H7 (cell line): Measurements from ENCODE around the gene CLIC3. TPM values are rescaled to one million over a fixed set of nuclear protein-coding genes. Genes with fewer than 3 reads are reported as not detected.
"Not testable (repeated sequence)": the region's sequence is repeated elsewhere in the genome, so short reads cannot be mapped to it uniquely, and the experiment has no call there.

ENCODE experiments used
- DNase-seq: peaks from one replicate; pipeline ENCODE4 v3.0.0; 2012
- H3K27me3 ChIP-seq: 2 replicates; pipeline ENCODE4 v1.6.0; 2011; ENCODE audit warnings: mild to moderate bottlenecking, low read length; ENCODE audit not compliant: control insufficient read depth, insufficient read depth
- H3K36me3 ChIP-seq: replicated peaks from 2 replicates; pipeline ENCODE4 v1.5.1; 2011; ENCODE audit warnings: low read length; ENCODE audit not compliant: control insufficient read depth, insufficient read depth
- H3K4me3 ChIP-seq: 2 replicates; pipeline ENCODE4 v1.5.1; 2011; ENCODE audit warnings: low read depth, mild to moderate bottlenecking, control low read depth, low read length, moderate library complexity; ENCODE audit not compliant: insufficient read depth
- total RNA-seq: library from RNA; depleted of rRNA; stranded (reverse); fragments of >200 nt; shearing (Covaris generic); gene quantifications from 2 replicates; pipeline ENCODE4 v1.2.3, GENCODE V29; 2014

The CLIC3 gene
- total RNA-seq, 1 experiment from 2014 or later: not detected

DNA sequence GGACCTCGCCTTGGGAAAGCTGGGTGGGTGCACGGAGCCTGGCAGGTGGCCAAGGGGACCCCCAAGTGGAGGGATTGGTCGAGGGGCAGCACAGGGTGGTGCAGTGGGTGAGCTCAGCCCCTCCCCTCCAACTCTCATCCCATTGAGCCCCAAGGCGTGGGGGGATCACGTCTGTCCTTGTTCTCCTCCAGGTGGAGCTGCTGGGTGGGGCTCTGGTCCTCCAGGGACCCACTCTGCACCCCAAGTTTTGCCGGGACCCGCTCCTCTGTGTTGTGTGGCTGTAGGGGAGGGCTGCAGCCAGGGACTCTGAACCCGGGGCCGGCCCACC, 39.1 kb upstream of the CLIC3 start:
- peak; percentile 89 for DNase-seq
- no peaks in the 10 kb centered on the region; the same call in 1 of the 2 replicates for H3K36me3 ChIP-seq
- H3K27me3 ChIP-seq: no peaks in the 10 kb centered on the region; the same call in 1 of the 2 replicates
- H3K4me3 ChIP-seq: no peak overlapping the region

GRCh38 chr9:137034709-137035506, 38.5 kb upstream of the CLIC3 start:
- DNase-seq: peak; percentile 98
- Histone ChIP-seq H3K27me3 (no peaks in the 10 kb centered on the region; the same call in 1 of the 2 replicates), H3K36me3 (no peaks in the 10 kb centered on the region; the same call in 1 of the 2 replicates), H3K4me3 (no peak overlapping the region)

- Histone ChIP-seq H3K36me3 (no peaks in the 10 kb centered on the region), H3K27me3 (peaks cover under 1% of the 10 kb centered on the region; the same call in 1 of the 2 replicates), H3K4me3 (no peak overlapping the region)
- DNase-seq: peak; percentile 75
Measured at GRCh38 chr9:137034039-137034708, 37.8 kb upstream of the CLIC3 start.

- H3K27me3 ChIP-seq, H3K4me3 ChIP-seq, DNase-seq, H3K36me3 ChIP-seq: not testable (repeated sequence)
Measured at GRCh38 chr9:137033481-137033880, 37.1 kb upstream of the CLIC3 start.

DNA sequence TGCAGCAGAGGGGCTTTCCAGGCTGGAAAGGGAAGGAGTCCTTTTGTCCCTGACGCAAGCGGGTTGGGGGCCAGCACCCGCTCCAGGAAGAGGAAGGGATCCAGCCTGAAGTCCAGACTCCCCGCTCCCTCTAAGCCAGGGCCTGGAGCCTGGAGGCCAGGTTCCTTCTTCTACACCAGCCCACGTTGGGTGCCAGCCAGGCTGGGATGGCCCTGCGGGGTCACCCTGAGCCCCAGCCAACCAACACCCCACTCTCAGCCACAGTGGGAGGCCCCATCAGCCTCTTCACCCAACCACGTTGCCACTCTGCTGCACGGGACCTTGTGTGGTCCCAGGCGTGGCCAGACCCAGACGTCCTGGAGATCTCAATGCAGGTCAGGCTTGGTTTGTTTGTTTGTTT, 36.5 kb upstream of the CLIC3 start:
- DNase-seq: no peak
- H3K4me3 ChIP-seq: no peak overlapping the region
- no peaks in the 10 kb centered on the region for H3K36me3 ChIP-seq
- peaks cover 10% of the 10 kb centered on the region for H3K27me3 ChIP-seq

DNA sequence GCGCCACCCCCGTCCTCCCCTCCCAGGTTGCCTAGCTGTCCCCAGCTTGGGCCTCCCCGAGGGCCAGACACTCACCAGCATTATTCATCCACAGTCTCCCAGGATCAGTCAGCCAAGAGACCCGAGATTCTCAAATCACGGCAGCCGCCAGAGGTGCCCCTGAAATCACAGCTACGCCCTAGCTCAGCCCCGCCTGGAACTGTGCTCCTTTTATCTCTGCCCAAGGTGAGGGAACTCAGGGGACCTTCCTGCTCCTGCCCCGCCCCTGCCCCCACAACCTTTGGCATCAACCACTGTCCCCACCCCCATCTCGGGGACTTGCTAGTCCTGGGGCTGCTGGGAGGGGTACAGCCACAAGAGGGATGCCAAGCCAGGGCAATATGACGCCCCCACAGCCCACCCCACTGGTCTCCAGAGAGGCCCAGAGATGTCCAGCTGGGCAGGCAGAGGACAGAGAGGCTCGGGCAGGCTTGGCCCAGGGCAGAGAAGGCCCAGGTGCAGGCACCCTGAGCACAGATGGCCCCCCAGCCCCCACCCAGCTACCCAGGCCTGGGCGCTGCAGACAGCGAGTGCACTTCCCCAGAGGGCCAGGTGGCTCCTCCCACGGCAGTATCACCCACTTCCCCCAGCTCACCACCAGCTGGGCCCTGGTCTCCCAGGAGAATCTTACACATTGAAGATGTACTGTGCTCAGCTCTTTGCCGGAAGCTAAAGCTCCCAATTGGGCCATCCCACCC, 35.7 kb upstream of the CLIC3 start, which contains the start of gene FUT7:
Gene FUT7, minus strand, starts transcription at position 185 of the 737 bp plus-strand sequence. Its CDS starts 97 bp downstream, at position 88.
- peaks cover 16% of the 10 kb centered on the region for H3K27me3 ChIP-seq
- no peak within 1 kb of the TSS for H3K4me3 ChIP-seq
- H3K36me3 ChIP-seq: no peaks in the 10 kb centered on the region
- no peak for DNase-seq

GRCh38 chr9:137030538-137031527, 34.5 kb upstream of the CLIC3 start:
- Histone ChIP-seq H3K27me3 (peaks cover 17% of the 10 kb centered on the region), H3K4me3 (no peak overlapping the region), H3K36me3 (no peaks in the 10 kb centered on the region)
- DNase-seq: no peak

DNA sequence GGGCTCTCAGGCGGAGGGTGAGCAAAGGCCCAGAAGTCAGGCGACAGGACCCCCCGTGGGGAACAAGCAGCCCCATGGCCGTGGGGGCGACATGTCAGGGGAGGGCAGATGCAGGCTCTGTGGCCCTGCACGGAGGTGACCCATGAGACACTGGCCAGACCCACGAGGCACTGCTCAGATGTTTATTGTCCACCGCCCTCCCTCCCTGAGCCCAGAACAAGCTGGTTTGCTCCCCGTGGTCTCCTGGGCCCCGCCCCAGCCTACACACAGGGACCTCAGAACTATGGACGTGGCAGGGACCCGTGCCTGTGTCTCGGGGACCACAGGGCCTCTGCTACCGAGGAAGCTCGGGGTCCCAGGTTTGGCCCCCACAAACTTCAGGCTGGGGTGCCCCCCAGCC, 33.6 kb upstream of the CLIC3 start:
- no peak for DNase-seq
- Histone ChIP-seq H3K4me3 (no peak overlapping the region), H3K27me3 (peaks cover 17% of the 10 kb centered on the region), H3K36me3 (no peaks in the 10 kb centered on the region)

- H3K4me3 ChIP-seq: peak overlapping the region; percentile 53; the same call in 1 of the 2 replicates
- H3K27me3 ChIP-seq: peaks cover 17% of the 10 kb centered on the region
- H3K36me3 ChIP-seq: no peaks in the 10 kb centered on the region
- DNase-seq: peak; percentile 94
Measured at GRCh38 chr9:137029058-137029936, 32.9 kb upstream of the CLIC3 start.

DNA sequence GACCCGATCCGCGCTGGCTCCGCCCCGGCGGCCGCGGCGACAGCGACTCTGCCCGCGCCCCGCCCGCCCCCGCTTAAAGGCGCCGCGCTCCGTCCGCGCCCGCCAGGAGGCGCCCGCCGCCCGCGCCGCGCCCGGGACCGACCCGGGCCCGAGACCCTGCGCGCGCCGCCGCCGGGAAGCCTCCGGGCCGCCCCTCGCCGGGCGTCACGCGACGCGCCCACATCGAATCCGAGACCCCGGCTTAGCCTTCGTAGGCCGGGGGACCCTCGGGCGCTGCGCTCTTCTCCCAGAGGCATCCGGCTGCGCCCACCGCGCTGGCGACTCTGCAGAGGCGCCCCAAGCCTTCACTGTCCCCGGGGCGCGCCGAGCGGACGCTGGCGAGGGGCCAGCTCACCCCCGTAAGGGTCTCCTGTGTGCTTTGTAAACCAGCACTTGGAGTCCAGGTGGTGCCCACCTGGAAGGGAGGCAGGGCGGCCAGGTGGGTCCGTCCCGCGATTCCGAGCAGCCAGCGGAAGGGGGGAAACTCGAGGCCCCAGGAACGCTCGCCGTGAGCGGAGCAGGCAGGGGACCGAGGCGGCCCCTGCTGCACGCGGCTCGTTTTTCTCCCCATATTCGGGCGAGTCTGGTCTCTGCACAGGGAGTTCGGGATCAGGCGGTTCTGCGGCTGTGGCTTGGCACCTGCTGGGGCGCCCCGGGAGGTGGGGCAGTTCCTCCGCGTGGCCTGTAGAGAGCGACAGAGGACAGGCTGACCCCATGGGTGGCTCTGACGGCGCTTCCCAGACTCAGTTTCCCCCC, 32.1 kb upstream of the CLIC3 start:
- H3K36me3 ChIP-seq: no peaks in the 10 kb centered on the region
- peaks cover 17% of the 10 kb centered on the region for H3K27me3 ChIP-seq
- peak overlapping the region; percentile 53 for H3K4me3 ChIP-seq
- DNase-seq: peak; percentile 97

- Histone ChIP-seq H3K4me3 (peak within 1 kb of the TSS; percentile 53), H3K27me3 (peaks cover 17% of the 10 kb centered on the region)
- peak; percentile 81 for DNase-seq
Measured at GRCh38 chr9:137027369-137028262, 31.2 kb upstream of the CLIC3 start, which contains the start of gene ABCA2. Gene ABCA2, minus strand, starts transcription at chr9:137028237. Its CDS starts 97 bp downstream, at chr9:137028140.

More at GRCh38 chr9:137027369-137028262, 31.2 kb upstream of the CLIC3 start, which contains the start of gene ABCA2:
- H3K36me3 ChIP-seq: no peaks in the 10 kb centered on the region
